DND-41 (cell line): ENCODE results near the gene CLTCL1.

Experiments
- ATAC-seq: fragments of 200-7000 bp; cut with Tn5 transposase; 3 replicates; pipeline ENCODE4 v1.9.1; 2021; ENCODE audit warnings: low read depth; ENCODE audit not compliant: insufficient read depth
- DNase-seq: peaks from one replicate; pipeline ENCODE4 v3.0.0-alpha.2; 2020
- H2AFZ ChIP-seq: 2 replicates; pipeline ENCODE4 v1.6.0; 2012; ENCODE audit warnings: low read depth, low read length
- H3K27ac ChIP-seq: 2 replicates; pipeline ENCODE4 v1.5.1; 2012; ENCODE audit warnings: low read length, inconsistent platforms
- H3K27me3 ChIP-seq: fragments of 200-600 bp; sonication (generic); 2 replicates; pipeline ENCODE4 v1.6.0; 2012; ENCODE audit warnings: low read length, mild to moderate bottlenecking, inconsistent platforms; ENCODE audit not compliant: insufficient read depth, poor library complexity
- H3K36me3 ChIP-seq: 2 replicates; pipeline ENCODE4 v1.5.1; 2012; ENCODE audit warnings: low read length, inconsistent platforms; ENCODE audit not compliant: insufficient read depth
- H3K4me1 ChIP-seq: 2 replicates; pipeline ENCODE4 v1.5.1; 2012; ENCODE audit warnings: mild to moderate bottlenecking, low read length; ENCODE audit not compliant: insufficient read depth
- H3K4me2 ChIP-seq: 2 replicates; pipeline ENCODE4 v1.6.0; 2012; ENCODE audit warnings: mild to moderate bottlenecking, moderate library complexity, low read length, inconsistent platforms; ENCODE audit not compliant: insufficient read depth
- H3K4me3 ChIP-seq, 2 experiments: fragments of 200-600 bp in 1 of 2; shearing (Covaris generic) in 1 of 2; 2 replicates each; pipeline ENCODE4 v1.5.1; 2012 to 2016; ENCODE audit warnings: inconsistent platforms in 2 of 2, low read length in 2 of 2, mild to moderate bottlenecking in 2 of 2, low read depth in 1 of 2, moderate library complexity in 1 of 2
- H3K79me2 ChIP-seq: 2 replicates; pipeline ENCODE4 v1.6.0; 2012; ENCODE audit warnings: low read length, inconsistent platforms; ENCODE audit not compliant: insufficient read depth
- H3K9ac ChIP-seq: 2 replicates; pipeline ENCODE4 v1.6.0; 2012; ENCODE audit warnings: low read depth, mild to moderate bottlenecking, inconsistent platforms, low read length, moderate library complexity
- H3K9me3 ChIP-seq: 2 replicates; pipeline ENCODE4 v1.5.1; 2012; ENCODE audit warnings: low read length, moderate library complexity, mild to moderate bottlenecking, inconsistent platforms; ENCODE audit not compliant: insufficient read depth, severe bottlenecking
- H4K20me1 ChIP-seq: 2 replicates; pipeline ENCODE4 v1.6.0; 2012; ENCODE audit warnings: low read length; ENCODE audit not compliant: insufficient read depth
- CTCF ChIP-seq: IDR thresholded peaks from 2 replicates; pipeline ENCODE4 v1.5.1; 2012; ENCODE audit warnings: borderline replicate concordance, low read length, moderate library complexity, mild to moderate bottlenecking; ENCODE audit not compliant: poor library complexity, severe bottlenecking; ENCODE audit errors: extremely low read depth
- EZH2 ChIP-seq: IDR thresholded peaks from 3 replicates; pipeline ENCODE4 v1.6.1; 2012; ENCODE audit warnings: borderline replicate concordance, low read depth, mild to moderate bottlenecking, moderate library complexity, low read length, inconsistent platforms; ENCODE audit not compliant: severe bottlenecking

Gene CLTCL1

GRCh38 chr22:19132153-19132552, 159.4 kb downstream of the CLTCL1 start:
- Histone ChIP-seq H3K27me3 (no peaks in the 10 kb centered on the region), H4K20me1 (peaks cover 23% of the 10 kb centered on the region; the same call in 1 of the 2 replicates), H3K36me3 (peaks cover 63% of the 10 kb centered on the region), H2AFZ (no peak overlapping the region), H3K9ac (no peak overlapping the region), H3K4me2 (no peak overlapping the region), H3K4me3 (no peak overlapping the region), H3K27ac (no peak overlapping the region), H3K9me3 (no peaks in the 10 kb centered on the region), H3K79me2 (no peaks in the 10 kb centered on the region), H3K4me1 (no peaks in the 10 kb centered on the region)
- DNase-seq = no peak
- no peak for TF ChIP-seq EZH2
- no peak for TF ChIP-seq CTCF
- no peak for ATAC-seq

- Histone ChIP-seq H3K36me3 (peaks cover 58% of the 10 kb centered on the region), H3K9me3 (no peaks in the 10 kb centered on the region), H4K20me1 (peaks cover 22% of the 10 kb centered on the region; the same call in 1 of the 2 replicates)
Observed at GRCh38 chr22:19131685-19132015, 159.9 kb downstream of the CLTCL1 start.

GRCh38 chr22:19130959-19131684, 160.4 kb downstream of the CLTCL1 start, which contains the start of gene TSSK2:
Gene TSSK2, plus strand, starts transcription at chr22:19131308. Its CDS starts 92 bp downstream, at chr22:19131400.
- peaks cover 22% of the 10 kb centered on the region; the same call in 1 of the 2 replicates for H4K20me1 ChIP-seq
- no peaks in the 10 kb centered on the region for H3K4me1 ChIP-seq
- no peak for TF ChIP-seq CTCF
- no peak for TF ChIP-seq EZH2
- no peak within 1 kb of the TSS for H2AFZ ChIP-seq
- no peak within 1 kb of the TSS for H3K27ac ChIP-seq
- no peaks in the 10 kb centered on the region for H3K27me3 ChIP-seq
- no peaks in the 10 kb centered on the region for H3K9me3 ChIP-seq
- ATAC-seq (no peak), DNase-seq (no peak)
- no peaks in the 10 kb centered on the region for H3K79me2 ChIP-seq
- peaks cover 53% of the 10 kb centered on the region for H3K36me3 ChIP-seq
- no peak within 1 kb of the TSS for H3K9ac ChIP-seq
- H3K4me2 ChIP-seq = no peak within 1 kb of the TSS
- no peak within 1 kb of the TSS for H3K4me3 ChIP-seq

More at GRCh38 chr22:19131685-19132015, 159.9 kb downstream of the CLTCL1 start:
- no peak overlapping the region for H3K27ac ChIP-seq
- no peaks in the 10 kb centered on the region for H3K27me3 ChIP-seq
- ATAC-seq (no peak), DNase-seq (no peak)
- H3K9ac ChIP-seq = no peak overlapping the region
- H3K4me3 ChIP-seq = no peak overlapping the region
- no peaks in the 10 kb centered on the region for H3K4me1 ChIP-seq
- H2AFZ ChIP-seq = no peak overlapping the region
- H3K4me2 ChIP-seq = no peak overlapping the region
- TF ChIP-seq EZH2 = no peak
- TF ChIP-seq CTCF = no peak
- H3K79me2 ChIP-seq = no peaks in the 10 kb centered on the region
